GM21360 (cell line): Measurements from ENCODE around the gene MICAL3.

Experiments
- ATAC-seq: cut with Tn5 transposase; IDR thresholded peaks from one replicate; pipeline ENCODE4 v1.9.1; 2021; ENCODE audit warnings: mild to moderate bottlenecking, moderate library complexity; ENCODE audit not compliant: unreplicated experiment

MICAL3 gene

DNA sequence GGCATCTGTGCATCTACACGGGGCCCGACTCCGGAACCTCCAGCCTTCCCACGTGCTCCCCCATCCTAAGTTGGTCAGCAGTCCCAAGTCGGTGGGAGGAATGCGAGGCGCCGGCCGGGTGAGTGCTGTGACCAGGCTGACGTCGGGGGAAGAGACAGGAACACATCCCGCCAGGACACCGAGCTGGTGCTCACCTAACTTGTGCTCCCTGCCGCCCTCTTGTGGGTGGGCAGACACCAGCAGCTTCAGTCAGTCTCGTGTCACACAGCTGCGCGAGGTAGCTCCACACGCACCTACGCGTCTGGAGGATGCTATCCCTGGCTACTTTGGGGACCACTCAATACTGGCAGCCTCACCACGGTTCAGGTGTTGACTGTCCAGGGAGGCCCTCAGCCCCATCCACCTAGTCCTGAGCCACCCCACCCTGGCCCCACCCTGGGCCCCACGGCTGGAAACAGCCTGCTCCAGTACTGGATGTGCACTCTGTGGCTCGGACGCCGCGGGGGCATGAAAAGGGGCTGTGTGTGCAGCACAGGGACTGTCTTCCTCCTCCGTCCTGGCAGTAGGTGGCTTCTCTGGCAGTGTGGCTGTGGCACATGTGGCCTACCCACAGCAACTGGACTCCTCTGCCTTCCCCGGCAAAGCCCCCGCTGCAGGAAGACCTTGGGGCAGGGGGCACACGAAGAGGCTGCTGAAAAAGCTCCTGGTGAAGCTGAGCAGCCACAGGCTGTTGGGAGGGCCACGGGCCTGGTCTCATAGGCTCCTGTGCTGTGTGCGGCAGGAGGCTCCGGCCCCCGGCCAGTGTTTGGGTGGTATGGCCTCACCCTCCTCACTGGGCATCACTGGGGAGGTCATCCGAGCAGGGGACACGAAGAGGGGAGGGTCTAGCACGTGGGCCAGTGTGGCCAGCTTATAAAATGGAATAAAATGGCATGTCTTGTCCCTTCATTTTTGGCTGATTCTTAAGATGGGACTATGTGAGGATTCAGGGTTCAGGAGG is 238.9 kb downstream of the MICAL3 start:
- ATAC-seq, result no peak

- ATAC-seq, result no peak
Observed at GRCh38 chr22:17784776-17785175, 239.6 kb downstream of the MICAL3 start.

DNA sequence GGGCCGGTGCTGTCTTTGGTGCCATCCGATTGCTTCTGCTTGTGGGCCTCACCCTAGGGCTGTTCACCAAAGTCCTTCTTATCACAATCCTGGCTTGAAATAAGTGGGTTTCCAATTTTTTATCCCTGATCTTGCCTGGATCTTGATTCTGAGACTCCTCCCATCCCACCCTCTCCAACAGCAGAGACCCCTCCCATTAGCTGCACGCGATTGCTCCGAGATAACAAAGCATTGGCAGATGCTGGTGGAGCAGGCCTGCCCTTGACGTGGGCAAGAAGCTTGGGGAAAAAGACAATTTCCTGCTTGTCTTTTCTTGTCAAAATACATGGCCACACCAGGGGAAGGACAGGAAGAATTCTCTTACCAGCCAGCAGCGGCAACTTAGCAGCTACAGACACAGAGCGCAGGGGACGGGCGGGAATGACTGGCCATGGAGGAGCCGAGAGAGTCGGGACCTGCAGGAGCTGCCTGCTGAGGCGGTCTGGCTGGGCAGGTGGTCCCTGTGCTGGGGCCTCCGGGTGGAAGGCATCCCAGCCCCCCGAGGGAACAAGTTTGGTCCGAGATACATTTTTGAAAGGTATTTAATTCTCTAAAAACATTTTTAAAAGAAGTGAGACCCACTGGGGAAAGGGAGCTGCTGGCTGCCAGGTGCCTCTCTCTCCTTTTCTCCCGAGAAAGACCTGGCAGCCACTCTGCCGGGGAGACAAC is 240.4 kb downstream of the MICAL3 start:
- no peak for ATAC-seq

DNA sequence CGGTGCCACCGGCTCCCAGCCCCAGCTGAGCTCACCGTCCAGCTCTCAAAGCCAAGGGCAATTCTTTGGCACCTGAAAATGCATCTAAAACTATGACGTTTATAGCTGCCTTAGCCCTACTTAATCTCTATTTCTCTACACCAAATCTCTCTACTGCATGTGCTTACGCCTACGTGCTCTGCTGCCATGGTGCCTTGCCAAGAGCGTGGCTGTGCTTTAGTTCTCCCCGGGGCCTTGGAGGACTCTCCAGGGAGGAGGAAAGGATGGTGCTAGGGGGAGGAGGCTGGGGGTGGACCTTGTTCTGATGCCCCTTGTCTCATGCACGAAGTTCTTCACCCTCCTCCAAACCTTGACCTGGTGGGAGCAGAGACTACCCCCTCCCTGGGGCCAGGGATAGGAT is 241.0 kb downstream of the MICAL3 start:
- ATAC-seq, result no peak

DNA sequence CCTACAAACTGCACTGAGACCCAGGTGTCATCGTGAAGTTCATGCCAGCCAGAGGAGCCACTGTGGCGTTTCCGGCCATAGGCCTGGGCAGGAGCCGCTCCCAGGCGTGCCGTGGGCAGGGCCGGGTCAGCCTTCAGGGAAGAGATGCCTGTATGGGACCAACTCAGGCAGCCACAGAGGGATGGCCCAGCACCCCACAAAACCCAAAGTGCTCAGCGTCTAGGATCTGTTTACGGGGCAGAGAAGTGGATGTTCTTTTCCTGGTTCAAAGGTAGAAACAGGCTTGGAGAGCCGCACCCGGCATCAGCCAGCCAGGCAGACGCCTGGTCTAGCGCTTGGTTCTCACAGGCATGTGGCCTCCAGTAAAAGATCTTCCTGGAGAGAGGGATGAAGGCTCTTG is 241.7 kb downstream of the MICAL3 start:
- no peak for ATAC-seq

- ATAC-seq, result no peak
Observed at GRCh38 chr22:17782158-17782557, 242.2 kb downstream of the MICAL3 start.

- peak; percentile 32 for ATAC-seq
Observed at GRCh38 chr22:17781319-17782031, 242.9 kb downstream of the MICAL3 start.

DNA sequence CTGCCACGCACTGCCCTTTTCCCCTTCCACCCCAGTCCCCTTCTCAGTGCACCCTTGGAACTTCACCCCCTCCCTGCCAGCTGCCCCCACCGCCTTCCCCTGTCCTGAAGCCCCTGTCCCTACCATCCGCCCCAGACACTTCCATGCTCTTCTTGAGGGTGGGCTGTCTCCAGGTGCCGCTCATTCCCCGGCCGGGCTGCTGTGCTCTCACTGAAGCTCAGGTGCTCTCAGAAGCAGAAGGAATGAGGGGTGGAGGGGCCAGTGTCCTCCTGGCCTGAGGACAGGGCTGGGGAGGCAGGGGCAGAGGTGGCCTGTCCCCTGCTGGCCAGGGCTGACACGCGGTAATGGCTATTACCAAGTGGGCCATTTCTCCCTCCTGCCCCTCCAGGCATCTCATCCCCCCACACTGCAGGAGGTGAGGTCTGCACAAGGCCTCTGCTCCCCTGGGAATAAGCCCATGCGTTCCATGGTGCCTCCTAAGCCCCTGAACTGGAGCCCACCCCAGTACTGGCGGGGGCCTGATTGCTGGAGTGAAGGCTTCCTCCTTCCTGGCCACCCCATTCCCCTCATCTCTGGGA is 243.5 kb downstream of the MICAL3 start:
- ATAC-seq, result no peak

- no peak for ATAC-seq
Observed at GRCh38 chr22:17780116-17780740, 244.1 kb downstream of the MICAL3 start.

GRCh38 chr22:17779286-17780115 is 244.9 kb downstream of the MICAL3 start:
- no peak for ATAC-seq

DNA sequence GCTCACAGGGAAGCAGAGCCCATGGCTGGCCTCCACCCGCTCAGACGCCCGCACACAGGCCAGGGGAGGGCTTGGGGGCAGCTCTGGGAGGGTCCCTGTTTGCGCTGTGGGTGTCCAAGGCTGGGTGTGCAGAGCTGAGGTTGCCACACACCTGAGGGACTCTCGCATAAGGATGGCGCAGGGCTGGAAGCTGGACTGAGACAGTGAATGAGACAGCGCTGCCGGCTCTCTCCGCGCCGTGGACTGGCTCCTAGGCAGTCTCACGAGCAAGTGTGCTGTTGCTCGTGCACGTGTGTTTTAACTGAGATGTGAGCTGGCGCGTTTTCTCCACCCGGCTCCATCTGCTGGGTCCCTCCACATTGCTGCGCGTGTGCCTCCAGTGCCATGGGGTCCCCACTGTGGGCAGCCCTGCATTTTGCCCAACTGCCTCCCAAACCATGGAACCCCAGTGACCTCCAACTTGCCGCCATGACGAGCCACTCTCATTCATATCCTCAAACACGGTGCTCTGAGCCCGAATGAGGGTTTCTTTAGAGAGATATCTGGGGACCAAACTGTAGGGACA is 245.9 kb downstream of the MICAL3 start:
- no peak for ATAC-seq

DNA sequence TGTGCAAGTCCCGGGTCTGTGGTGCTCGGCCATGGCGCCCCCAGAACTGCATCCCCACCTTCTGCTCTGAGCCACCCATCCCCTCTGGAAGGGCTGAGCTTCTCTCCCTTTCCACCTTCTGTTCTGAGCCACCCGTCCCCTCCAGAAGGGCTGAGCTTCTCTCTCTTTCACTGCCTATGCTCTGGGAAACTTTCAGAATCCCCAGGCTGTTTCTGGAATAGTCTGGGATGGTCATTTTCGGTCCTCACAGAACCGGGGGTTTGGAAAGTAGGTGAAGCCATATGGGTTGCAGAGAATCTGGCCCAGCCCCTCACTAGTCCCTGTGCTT is 246.7 kb downstream of the MICAL3 start:
- ATAC-seq, result no peak

GRCh38 chr22:17777005-17777716 is 247.2 kb downstream of the MICAL3 start:
- ATAC-seq, result peak; percentile 30

- ATAC-seq, result no peak
Observed at GRCh38 chr22:17775781-17776465, 248.4 kb downstream of the MICAL3 start.

GRCh38 chr22:17774926-17775685 is 249.3 kb downstream of the MICAL3 start:
- no peak for ATAC-seq

DNA sequence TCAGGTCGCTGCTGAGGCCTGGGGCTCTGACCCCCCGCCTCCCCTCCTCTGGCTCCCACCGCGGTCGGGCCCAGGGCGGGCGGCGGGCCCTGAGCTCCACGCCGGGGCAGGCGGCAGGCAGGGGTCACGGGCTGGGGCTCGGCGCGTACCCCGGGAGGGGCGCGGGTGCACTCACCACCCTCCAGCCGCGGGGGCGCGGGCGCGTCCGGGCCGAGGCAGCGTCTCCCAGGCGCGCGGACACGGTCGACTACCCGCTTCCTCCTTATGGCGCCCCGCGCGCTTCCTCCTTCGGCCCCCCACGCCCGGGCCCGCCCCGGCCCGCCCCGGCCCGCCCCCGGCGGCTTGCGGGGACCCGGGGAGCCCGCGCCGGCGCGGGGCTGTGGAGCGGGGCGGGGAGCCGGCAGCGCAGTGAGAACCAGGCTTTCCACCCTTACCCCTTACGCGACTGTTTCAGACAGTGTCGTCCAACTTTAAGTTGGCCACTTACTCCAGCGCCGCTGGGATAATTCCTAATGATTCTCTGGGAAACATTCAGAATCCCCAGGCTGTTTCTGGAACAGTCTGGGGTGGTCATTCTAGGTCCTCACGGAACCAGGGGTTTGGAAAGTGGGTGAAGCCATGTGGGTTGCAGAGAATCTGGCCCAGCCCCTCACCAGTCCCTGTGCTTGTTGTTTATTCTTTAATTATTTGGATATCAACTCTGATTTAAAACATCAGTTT is 250.0 kb downstream of the MICAL3 start, which contains the start of gene BID:
Gene BID (minus strand): TSS at position 264 of the 720 bp plus-strand sequence. CDS start 24,353 bp downstream, outside the sequence.
- ATAC-seq, result no peak
